Body of pancreas (tissue), 4 donors: ENCODE results near the gene OOEP.

Experiments used
- CTCF ChIP-seq, 7 experiments: fragments of 450-650 bp in 4 of 7; fragments of 200-600 bp in 3 of 7; sonication (generic) in 3 of 7; IDR thresholded peaks; one replicate each; pipeline ENCODE4 v1.5.1; 2016 to 2019; ENCODE audit warnings: antibody characterized with exemption in 7 of 7
- POLR2A ChIP-seq, 3 donors: fragments of 450-650 bp; IDR thresholded peaks; one replicate each; pipeline ENCODE4 v1.6.1; 2016; ENCODE audit warnings: antibody characterized with exemption in 3 of 3, mild to moderate bottlenecking in 2 of 3

GRCh38 chr6:73325656-73326055, 44.0 kb downstream of the OOEP start:
- TF ChIP-seq CTCF (IDR thresholded peaks at IDR 0.05) = no peak
- no peak for TF ChIP-seq POLR2A (IDR thresholded peaks at IDR 0.05)
